Spleen (tissue), 7 donors: Measurements from ENCODE around the gene VPS39.

ENCODE experiments used
- CTCF ChIP-seq, 11 experiments: fragments of 200-600 bp in 7 of 11; fragments of 450-650 bp in 4 of 11; sonication (generic) in 4 of 11; IDR thresholded peaks in 8 of 11; conservative IDR thresholded peaks in 3 of 11; 1 replicate in 7 of 11; 2 replicates in 4 of 11; pipeline versions ENCODE4 v1.4.0 to v1.8.0; 2016 to 2021; ENCODE audit warnings: antibody characterized with exemption in 11 of 11, inconsistent platforms in 4 of 11, mild to moderate bottlenecking in 1 of 11
- POLR2A ChIP-seq, 3 donors: fragments of 450-650 bp; IDR thresholded peaks; one replicate each; pipeline ENCODE4 v1.5.1; 2017; ENCODE audit warnings: antibody characterized with exemption in 3 of 3, mild to moderate bottlenecking in 1 of 3
- donor health status: DM: no; HTN: no; CAD: no; lungs with moderate emphysema.
- donor health status: DM: no; HTN: no; CAD: no.
- donor health status: DM: no; HTN: no; CAD: no.

DNA sequence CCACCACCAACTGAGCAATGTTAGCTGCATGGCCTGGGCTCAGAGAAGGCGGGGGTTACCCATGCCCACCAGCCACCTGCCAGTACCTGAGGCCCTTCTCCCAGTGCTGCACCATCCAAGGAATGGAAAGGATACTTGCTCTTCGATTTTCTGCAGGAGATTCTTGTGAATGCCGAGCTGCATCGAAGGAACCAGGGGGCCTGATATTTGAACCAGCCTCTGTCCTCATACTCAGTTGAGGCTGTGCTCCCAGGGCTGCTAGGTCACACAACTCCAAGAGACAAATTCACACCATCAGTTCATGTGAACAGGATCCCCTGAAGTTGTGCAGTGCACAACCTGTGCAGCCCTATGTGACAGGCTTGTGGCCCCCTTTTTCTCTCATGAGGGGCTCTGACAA lies 69.7 kb downstream of the VPS39 start:
- no peak for TF ChIP-seq CTCF (IDR thresholded peaks at IDR 0.05 in 8 of 11, conservative IDR thresholded peaks at IDR 0.05 in 3 of 11)
- no peak for TF ChIP-seq POLR2A (IDR thresholded peaks at IDR 0.05)
